HG03103 (cell line): ENCODE measurements around the gene CLCNKA.
"Not testable (repeated sequence)": the region's sequence is repeated elsewhere in the genome, so short reads cannot be mapped to it uniquely, and the experiment has no call there.

Experiments used
- ATAC-seq: cut with Tn5 transposase; IDR thresholded peaks from one replicate; pipeline ENCODE4 v1.9.1; 2021; ENCODE audit warnings: low read depth; ENCODE audit not compliant: unreplicated experiment

Gene CLCNKA

DNA sequence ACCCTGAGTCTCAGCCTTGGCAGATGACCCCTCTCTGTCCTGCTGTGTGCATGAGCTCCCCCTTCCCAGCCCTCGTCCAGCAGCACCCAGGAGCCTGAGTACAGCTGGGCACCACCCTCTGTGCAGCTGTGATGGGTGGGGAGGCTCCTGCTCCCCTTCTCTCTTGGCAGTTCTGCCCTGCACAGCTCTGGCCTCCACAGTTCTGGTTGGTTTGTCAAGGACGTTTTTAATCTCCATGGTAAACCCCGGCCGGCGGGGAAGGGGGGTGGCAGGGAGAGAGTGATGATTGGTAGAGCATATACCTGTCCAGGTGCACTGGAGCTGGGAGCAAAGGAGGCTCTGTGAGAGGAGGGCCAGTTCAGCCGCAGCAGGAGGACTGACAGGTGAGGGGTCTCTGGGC lies at the start of gene CLCNKA:
Gene CLCNKA, plus strand, starts transcription at position 356 of the 400 bp plus-strand sequence. CDS start 584 bp downstream, outside the sequence.
- no peak for ATAC-seq

GRCh38 chr1:15972409-15972808 lies 49.4 kb upstream of the CLCNKA start:
- no peak for ATAC-seq

GRCh38 chr1:15973772-15974171 lies 48.1 kb upstream of the CLCNKA start:
- no peak for ATAC-seq

GRCh38 chr1:15974855-15975254 lies 47.0 kb upstream of the CLCNKA start:
- no peak for ATAC-seq

- ATAC-seq, result peak; percentile 58
Measured at GRCh38 chr1:15975358-15975804, 46.5 kb upstream of the CLCNKA start.

DNA sequence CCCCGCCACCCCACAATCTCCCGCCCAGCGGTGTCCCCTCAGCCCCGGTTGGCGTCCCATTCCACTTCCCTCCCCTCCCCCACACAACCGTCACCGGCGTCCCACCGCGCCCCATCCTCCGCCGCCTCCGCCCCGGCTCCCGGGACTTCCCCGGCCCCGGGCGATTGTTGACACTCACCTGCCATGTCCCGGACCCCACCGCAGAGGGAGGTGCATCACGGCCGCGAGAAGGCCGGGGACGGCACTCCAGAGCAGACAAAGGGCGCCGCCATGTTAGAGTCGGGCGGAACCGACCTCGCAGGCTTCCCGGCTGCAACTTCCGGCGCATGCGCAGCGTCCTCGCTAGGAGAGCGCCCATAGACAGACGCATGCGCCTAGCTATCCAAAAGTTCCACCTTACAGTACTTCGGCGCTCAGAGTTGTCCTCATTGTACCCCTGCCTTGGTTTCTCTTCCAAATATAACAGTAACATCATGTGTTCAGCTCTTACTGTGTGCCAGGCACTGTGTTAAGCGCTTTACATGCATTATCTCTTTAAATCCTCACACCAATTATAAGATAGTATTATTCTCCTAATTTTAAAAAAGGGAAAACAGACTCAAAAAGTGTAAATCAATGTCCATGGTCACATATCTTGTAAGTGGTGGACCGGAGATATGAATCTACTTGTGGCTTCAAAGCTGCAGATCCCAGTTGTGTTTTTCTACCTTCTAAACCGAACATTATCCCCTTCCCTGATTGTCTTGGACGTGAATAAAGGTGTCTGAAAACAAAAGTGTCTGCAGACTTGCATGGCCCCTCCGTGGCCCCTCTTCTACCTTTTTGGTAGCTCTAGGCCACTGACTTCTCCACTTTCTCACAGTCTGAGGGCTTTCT lies 45.8 kb upstream of the CLCNKA start, which contains the start of gene ZBTB17:
Gene ZBTB17, minus strand, starts transcription at position 297 of the 876 bp plus-strand sequence. CDS start 27,606 bp downstream, outside the sequence.
- ATAC-seq, result peak; percentile 84

DNA sequence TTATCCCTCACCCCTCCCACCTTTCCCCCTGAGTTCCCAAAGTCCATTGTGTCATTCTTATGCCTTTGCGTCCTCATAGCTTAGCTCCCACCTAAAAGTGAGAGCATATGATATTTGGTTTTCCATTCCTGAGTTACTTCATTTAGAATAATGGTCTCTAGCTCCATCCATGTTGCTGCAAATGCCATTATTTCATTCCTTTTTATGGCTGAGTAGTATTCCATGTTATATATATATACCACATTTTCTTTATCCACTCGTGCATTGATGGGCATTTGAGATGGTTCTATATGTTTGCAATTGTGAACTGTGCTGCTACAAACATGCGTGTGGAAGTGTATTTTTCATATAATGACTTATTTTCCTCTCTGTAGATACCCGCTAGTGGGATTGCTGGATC lies 43.9 kb upstream of the CLCNKA start:
- not testable (repeated sequence) for ATAC-seq

- ATAC-seq, result no peak
Measured at GRCh38 chr1:15981679-15982078, 40.2 kb upstream of the CLCNKA start.

DNA sequence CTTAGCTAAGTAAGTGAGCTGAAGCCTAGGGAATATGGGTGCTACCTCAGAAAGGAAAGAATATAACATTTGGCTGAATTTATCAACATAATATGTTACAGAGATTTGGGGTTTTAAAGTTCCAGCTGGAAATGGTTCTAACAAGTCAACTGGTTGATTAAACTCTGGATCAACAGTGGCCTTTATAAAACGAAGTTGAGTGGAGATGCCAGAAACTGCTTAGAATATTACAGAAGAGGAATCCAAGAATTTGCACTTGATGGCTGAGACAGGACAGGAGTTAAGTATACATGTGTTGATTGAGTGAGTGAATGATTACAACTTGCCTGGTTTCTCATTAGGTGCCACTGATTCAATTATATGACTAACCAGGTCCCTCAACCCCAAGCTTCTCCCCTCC lies 38.6 kb upstream of the CLCNKA start:
- ATAC-seq, result no peak

GRCh38 chr1:15985611-15986297 lies 36.1 kb upstream of the CLCNKA start:
- no peak for ATAC-seq

DNA sequence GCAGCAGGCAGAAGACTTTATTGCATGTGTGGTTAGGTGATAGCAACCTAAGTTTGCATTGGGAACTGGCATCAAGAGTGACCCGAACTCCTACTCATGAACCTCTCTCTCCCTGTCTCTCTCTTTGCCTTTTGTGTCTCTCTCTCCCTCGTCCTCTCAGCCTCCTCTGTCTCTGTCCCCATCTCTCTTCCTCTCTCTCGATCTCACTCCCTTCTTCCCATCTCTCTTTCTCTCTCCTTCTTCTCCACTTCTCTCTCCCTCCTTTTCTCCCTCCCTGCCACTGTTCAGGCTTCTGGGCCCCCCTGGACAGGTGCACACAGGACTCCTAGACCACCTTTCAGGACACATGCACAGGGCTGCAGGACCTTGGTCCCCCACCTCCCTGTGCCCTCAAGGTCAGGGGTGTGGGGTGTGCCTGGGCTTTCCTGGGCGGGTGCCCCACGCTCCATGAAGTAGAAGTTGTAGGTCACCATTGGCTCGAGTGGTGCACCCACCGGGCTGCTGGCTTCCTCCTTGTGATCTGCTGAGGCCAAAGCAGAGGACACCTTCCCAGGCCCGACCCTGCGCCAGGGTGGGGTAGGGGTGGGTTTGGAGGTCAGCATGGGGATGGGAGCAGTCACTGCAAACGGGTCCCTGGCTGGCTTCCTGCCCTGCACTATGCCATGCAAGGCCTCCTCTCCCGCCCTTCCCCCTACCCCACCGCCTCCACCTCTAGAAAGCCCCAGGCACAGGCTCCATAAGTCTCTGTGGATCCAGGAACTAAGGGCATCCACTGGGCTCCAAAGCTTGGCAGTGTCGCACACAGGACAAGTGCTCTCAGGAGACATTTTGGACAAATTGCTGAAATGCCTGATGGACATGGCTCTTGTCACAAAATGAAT lies 32.7 kb upstream of the CLCNKA start:
- ATAC-seq, result no peak

GRCh38 chr1:15989776-15990175 lies 32.1 kb upstream of the CLCNKA start:
- no peak for ATAC-seq

- ATAC-seq, result no peak
Measured at GRCh38 chr1:15991427-15992186, 30.2 kb upstream of the CLCNKA start.

- no peak for ATAC-seq
Measured at GRCh38 chr1:15992187-15992553, 29.7 kb upstream of the CLCNKA start.

DNA sequence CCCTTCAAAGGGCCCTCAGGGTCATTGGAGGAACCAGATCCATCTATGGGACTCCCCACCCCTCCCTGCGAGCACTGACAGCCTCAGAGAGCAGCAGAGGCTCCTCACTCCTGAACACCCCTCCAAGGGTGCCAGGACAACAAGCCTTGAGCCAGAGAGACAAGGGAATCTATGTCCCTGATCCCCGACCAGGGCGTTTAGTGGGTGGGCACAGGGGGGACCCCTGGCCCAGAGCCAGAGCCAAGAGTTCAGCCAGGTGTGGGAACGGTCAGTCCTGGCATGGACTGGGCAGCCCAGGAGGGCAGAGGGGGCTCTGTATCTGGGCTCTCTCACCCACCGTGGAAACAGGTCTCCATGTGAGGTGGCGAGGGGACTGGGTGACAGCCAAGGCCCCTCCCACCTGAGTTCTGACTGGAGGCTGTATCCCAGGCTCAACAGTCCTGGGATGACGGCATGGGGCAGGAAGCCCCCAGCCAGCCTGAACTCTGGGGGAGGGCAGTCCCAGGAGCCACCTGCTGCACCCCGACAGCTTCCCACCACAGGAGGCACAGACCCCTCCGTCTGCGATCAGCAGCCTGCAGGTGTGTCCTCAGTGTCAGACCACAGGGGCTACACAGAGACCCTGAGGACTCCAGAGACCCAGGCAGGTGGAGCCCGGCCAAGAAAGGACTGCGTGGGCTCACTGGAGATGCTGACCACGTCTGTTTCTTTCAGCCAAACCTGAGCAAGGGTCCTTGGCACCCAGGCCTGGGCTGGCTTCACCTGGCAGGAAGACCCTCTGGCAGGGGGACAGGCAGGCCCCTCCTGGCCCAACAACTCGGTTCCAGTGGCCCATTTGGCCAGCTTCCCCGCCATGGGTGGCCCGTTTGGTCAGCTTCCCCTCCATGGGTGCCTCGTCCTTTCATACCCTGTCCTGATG lies 29.0 kb upstream of the CLCNKA start:
- no peak for ATAC-seq

GRCh38 chr1:15993666-15994065 lies 28.2 kb upstream of the CLCNKA start:
- no peak for ATAC-seq

DNA sequence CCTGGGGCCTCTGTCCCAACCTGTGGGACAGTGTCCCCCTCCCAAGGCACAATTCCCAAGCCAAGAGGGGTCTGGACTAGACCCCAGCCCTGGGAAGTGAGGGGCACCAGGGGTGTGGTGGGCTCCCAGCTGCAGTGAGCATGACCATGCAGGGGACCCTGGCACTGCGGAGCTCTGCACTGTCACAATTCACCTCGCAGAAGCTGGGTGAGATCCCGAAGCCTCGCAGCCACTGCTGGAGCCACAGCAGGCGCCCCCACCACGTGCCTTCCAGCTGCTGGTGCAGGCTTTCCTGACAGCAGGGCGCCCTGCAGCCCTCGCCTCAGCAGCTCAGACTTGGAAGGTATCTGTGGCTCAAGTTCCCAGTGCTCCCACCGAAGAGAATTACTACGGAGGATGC lies 27.8 kb upstream of the CLCNKA start:
- no peak for ATAC-seq

- ATAC-seq, result no peak
Measured at GRCh38 chr1:15994590-15995351, 27.1 kb upstream of the CLCNKA start.
